Caco-2 (cell line): ENCODE results near the gene PTGS2. TPM values are rescaled to one million over a fixed set of nuclear protein-coding genes. Genes with fewer than 3 reads are reported as not detected.

Experiments
- BruUV-seq: library from RNA; stranded (reverse); fragments of 400-500 nt; replicated peaks from 2 replicates; lab custom pipeline; 2021; lab: Mats Ljungman, UMichigan
- CTCF ChIA-PET: fragments of 300-600 bp; sonication (Branson Sonifier 250); formaldehyde crosslinking; loops from one replicate; lab custom pipeline; 2022; ENCODE audit warnings: antibody characterized with exemption; lab: Charles Lee
- POLR2A ChIA-PET: fragments of 300-600 bp; sonication (Branson Sonifier 250); formaldehyde crosslinking; loops from one replicate; lab custom pipeline; 2022; ENCODE audit warnings: antibody characterized with exemption; lab: Charles Lee
- DNase-seq, 2 experiments: peaks; one replicate each; pipeline versions ENCODE4 v3.0.0 to v3.0.0-alpha.2; 2020 to 2022
- H3K27me3 ChIP-seq: replicated peaks from 2 replicates; pipeline ENCODE4 v1.6.0; 2011; ENCODE audit warnings: low read length; ENCODE audit not compliant: control insufficient read depth, insufficient read depth
- H3K36me3 ChIP-seq: 2 replicates; pipeline ENCODE4 v1.5.1; 2011; ENCODE audit warnings: low read length; ENCODE audit not compliant: control insufficient read depth, insufficient read depth
- H3K4me1 ChIP-seq: fragments of 250-450 bp; sonication (Bioruptor Pico); 2 replicates; pipeline ENCODE4 v1.5.1; 2020; ENCODE audit warnings: mild to moderate bottlenecking
- H3K4me3 ChIP-seq: 2 replicates; pipeline ENCODE4 v1.5.1; 2011; ENCODE audit warnings: low read depth, mild to moderate bottlenecking, control low read depth, low read length
- H3K9me3 ChIP-seq: fragments of 250-450 bp; sonication (Bioruptor Pico); 2 replicates; pipeline ENCODE4 v1.5.1; 2020; ENCODE audit warnings: mild to moderate bottlenecking, moderate library complexity
- H3K27ac Mint-ChIP-seq: one replicate; pipeline ENCODE4 v1.8.0; 2022; ENCODE audit warnings: mixed read lengths; ENCODE audit not compliant: unreplicated experiment
- H3K27me3 Mint-ChIP-seq: one replicate; pipeline ENCODE4 v1.8.0; 2022; ENCODE audit warnings: mixed read lengths; ENCODE audit not compliant: insufficient read depth, unreplicated experiment
- H3K36me3 Mint-ChIP-seq: one replicate; pipeline ENCODE4 v1.8.0; 2022; ENCODE audit warnings: mild to moderate bottlenecking, mixed read lengths; ENCODE audit not compliant: insufficient read depth, unreplicated experiment
- H3K4me1 Mint-ChIP-seq: one replicate; pipeline ENCODE4 v1.8.0; 2022; ENCODE audit warnings: low read depth, mixed read lengths; ENCODE audit not compliant: unreplicated experiment
- H3K4me3 Mint-ChIP-seq: one replicate; pipeline ENCODE4 v1.8.0; 2022; ENCODE audit warnings: mild to moderate bottlenecking, moderate library complexity, mixed read lengths; ENCODE audit not compliant: unreplicated experiment
- H3K9me3 Mint-ChIP-seq: one replicate; pipeline ENCODE4 v1.8.0; 2022; ENCODE audit warnings: mixed read lengths; ENCODE audit not compliant: unreplicated experiment
- intact Hi-C: fragments of 100-400 bp; cut with micrococcal nuclease; formaldehyde crosslinking; loops from one replicate; pipeline ENCODE4 v1.10.0; 2022; ENCODE audit not compliant: unreplicated experiment
- total RNA-seq: library from RNA; stranded (reverse); gene quantifications from 2 replicates; pipeline ENCODE4 v1.2.3, GENCODE V29; 2022
- TF ChIP-seq, protein P1 (sequence below), 2 experiments: fragments of 200-600 bp in 1 of 2; IDR thresholded peaks; 1 replicate in 1 of 2; 2 replicates in 1 of 2; pipeline versions ENCODE4 v1.5.1 to v1.8.0; 2011 to 2022; ENCODE audit warnings: antibody characterized with exemption in 1 of 2, control low read depth in 1 of 2, inconsistent platforms in 1 of 2, low read depth in 1 of 2, low read length in 1 of 2, mild to moderate bottlenecking in 1 of 2, moderate library complexity in 1 of 2; ENCODE audit not compliant: insufficient read depth in 1 of 2, severe bottlenecking in 1 of 2, unreplicated experiment in 1 of 2

Gene PTGS2
- total RNA-seq, 1 experiment from 2014 or later, result 18.4 TPM

DNA sequence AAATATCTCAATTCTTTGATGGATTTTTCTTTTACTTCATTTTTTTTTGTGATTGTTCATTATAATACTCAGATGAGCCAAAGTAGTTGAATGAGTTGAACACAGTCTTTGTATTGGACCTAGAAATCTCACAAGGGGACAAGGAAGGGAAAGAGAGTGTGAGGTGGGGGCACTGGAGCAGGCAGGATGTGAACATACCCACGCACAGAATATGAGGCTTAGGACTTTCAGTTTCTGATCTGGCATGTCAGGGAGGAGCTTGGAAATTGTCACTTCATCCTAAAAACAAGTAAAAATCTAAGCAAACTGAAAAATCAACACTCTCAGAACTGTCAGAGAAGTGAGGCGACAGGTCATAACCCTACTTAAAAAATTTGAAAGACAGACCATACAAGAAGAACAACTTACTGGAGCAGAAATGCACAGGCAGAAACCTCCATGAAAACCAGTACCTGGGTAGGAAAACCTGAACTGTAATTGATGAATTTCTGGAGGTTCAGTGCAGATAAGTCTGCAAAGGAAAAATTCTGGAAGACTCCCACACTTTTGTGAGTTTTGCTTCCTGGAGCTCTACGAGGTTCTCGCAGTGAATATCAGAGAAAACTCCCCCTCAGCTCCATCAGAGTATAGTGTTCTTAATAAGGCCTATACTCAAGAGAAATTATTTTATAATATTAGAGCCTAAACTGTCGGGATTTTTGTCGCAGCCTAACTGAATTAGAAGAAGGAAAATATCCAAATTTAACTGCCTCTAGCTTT is 3.6 kb upstream of the PTGS2 start:
- no peak for DNase-seq
- H3K4me3 Mint-ChIP-seq, result no peak overlapping the region
- H3K36me3 Mint-ChIP-seq, result peaks cover 23% of the 10 kb centered on the region
- H3K27me3 Mint-ChIP-seq, result no peaks in the 10 kb centered on the region
- Histone ChIP-seq H3K27me3 (no peaks in the 10 kb centered on the region), H3K9me3 (no peaks in the 10 kb centered on the region), H3K4me3 (no peak overlapping the region), H3K4me1 (no peaks in the 10 kb centered on the region), H3K36me3 (no peaks in the 10 kb centered on the region)
- CTCF ChIA-PET, result interaction anchor here (1.3 kb wide), 1 partner anchor 78 kb away, joined by 5 read pairs; no protein-coding TSS in a partner anchor
- TF ChIP-seq, protein P1, sequence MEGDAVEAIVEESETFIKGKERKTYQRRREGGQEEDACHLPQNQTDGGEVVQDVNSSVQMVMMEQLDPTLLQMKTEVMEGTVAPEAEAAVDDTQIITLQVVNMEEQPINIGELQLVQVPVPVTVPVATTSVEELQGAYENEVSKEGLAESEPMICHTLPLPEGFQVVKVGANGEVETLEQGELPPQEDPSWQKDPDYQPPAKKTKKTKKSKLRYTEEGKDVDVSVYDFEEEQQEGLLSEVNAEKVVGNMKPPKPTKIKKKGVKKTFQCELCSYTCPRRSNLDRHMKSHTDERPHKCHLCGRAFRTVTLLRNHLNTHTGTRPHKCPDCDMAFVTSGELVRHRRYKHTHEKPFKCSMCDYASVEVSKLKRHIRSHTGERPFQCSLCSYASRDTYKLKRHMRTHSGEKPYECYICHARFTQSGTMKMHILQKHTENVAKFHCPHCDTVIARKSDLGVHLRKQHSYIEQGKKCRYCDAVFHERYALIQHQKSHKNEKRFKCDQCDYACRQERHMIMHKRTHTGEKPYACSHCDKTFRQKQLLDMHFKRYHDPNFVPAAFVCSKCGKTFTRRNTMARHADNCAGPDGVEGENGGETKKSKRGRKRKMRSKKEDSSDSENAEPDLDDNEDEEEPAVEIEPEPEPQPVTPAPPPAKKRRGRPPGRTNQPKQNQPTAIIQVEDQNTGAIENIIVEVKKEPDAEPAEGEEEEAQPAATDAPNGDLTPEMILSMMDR (IDR thresholded peaks at IDR 0.05; ENCODE audit: insufficient read depth in 1 of 2, low read depth in 1 of 2, low read length in 1 of 2, severe bottlenecking in 1 of 2, unreplicated experiment in 1 of 2), result no peak
- BruUV-seq, result no TSS peak
- H3K27ac Mint-ChIP-seq, result no peak overlapping the region
- H3K4me1 Mint-ChIP-seq, result peaks cover 10% of the 10 kb centered on the region
- H3K9me3 Mint-ChIP-seq, result no peaks in the 10 kb centered on the region
- POLR2A ChIA-PET, result no interaction called here
- intact Hi-C loops, result loop anchor here (2.0 to 10.0 kb wide), 2 partner anchors 65 to 231 kb away; no protein-coding TSS in a partner anchor

- no peaks in the 10 kb centered on the region for H3K4me1 ChIP-seq
- Mint-ChIP-seq H3K9me3 (no peaks in the 10 kb centered on the region), H3K36me3 (peaks cover 34% of the 10 kb centered on the region), H3K27me3 (no peaks in the 10 kb centered on the region), H3K27ac (no peak overlapping the region), H3K4me3 (peak overlapping the region; percentile 99), H3K4me1 (peaks cover 10% of the 10 kb centered on the region)
- TF ChIP-seq, protein P1 (IDR thresholded peaks at IDR 0.05; ENCODE audit: insufficient read depth in 1 of 2, low read depth in 1 of 2, low read length in 1 of 2, severe bottlenecking in 1 of 2, unreplicated experiment in 1 of 2), result peak in 1 of 2 experiments; percentile 32
- no peak overlapping the region for H3K4me3 ChIP-seq
- H3K36me3 ChIP-seq, result no peaks in the 10 kb centered on the region
- no TSS peak for BruUV-seq
- DNase-seq, result peak in 1 of 2 experiments; percentile 12
- intact Hi-C loops, result loop anchor here (2.0 to 10.0 kb wide), 2 partner anchors 64 to 232 kb away; no protein-coding TSS in a partner anchor
- H3K9me3 ChIP-seq, result no peaks in the 10 kb centered on the region
- ChIA-PET POLR2A (no interaction called here), CTCF (interaction anchor here (0.8 to 1.3 kb wide), 3 partner anchors 77 to 308 kb away, joined by 4 to 6 read pairs (median 5); partner anchors contain the start of genes ODR4 and TPR)
- no peaks in the 10 kb centered on the region for H3K27me3 ChIP-seq
Observed at GRCh38 chr1:186682736-186683135, 2.5 kb upstream of the PTGS2 start.

GRCh38 chr1:186681801-186682200 is 1.6 kb upstream of the PTGS2 start:
- peak overlapping the region; percentile 59; the same call in 1 of the 2 replicates for H3K4me3 ChIP-seq
- H3K27me3 ChIP-seq, result no peaks in the 10 kb centered on the region
- ChIA-PET POLR2A (no interaction called here), CTCF (interaction anchor here (1.0 to 2.9 kb wide), 5 partner anchors 76 to 277 kb away, joined by 3 to 15 read pairs (median 3); no protein-coding TSS in a partner anchor)
- Mint-ChIP-seq H3K27me3 (no peaks in the 10 kb centered on the region), H3K36me3 (peaks cover 38% of the 10 kb centered on the region), H3K9me3 (no peaks in the 10 kb centered on the region), H3K4me1 (peaks cover 10% of the 10 kb centered on the region), H3K4me3 (peak overlapping the region; percentile 99), H3K27ac (peak overlapping the region; percentile 99)
- TF ChIP-seq, protein P1 (IDR thresholded peaks at IDR 0.05; ENCODE audit: insufficient read depth in 1 of 2, low read depth in 1 of 2, low read length in 1 of 2, severe bottlenecking in 1 of 2, unreplicated experiment in 1 of 2), result no peak
- no peaks in the 10 kb centered on the region for H3K4me1 ChIP-seq
- no peak for DNase-seq
- no peaks in the 10 kb centered on the region for H3K9me3 ChIP-seq
- intact Hi-C loops, result loop anchor here (2.0 to 10.0 kb wide), 3 partner anchors 63 to 233 kb away; no protein-coding TSS in a partner anchor
- no TSS peak for BruUV-seq
- no peaks in the 10 kb centered on the region for H3K36me3 ChIP-seq
